ENCODE results near the gene C19orf38.

The C19orf38 gene

DNA sequence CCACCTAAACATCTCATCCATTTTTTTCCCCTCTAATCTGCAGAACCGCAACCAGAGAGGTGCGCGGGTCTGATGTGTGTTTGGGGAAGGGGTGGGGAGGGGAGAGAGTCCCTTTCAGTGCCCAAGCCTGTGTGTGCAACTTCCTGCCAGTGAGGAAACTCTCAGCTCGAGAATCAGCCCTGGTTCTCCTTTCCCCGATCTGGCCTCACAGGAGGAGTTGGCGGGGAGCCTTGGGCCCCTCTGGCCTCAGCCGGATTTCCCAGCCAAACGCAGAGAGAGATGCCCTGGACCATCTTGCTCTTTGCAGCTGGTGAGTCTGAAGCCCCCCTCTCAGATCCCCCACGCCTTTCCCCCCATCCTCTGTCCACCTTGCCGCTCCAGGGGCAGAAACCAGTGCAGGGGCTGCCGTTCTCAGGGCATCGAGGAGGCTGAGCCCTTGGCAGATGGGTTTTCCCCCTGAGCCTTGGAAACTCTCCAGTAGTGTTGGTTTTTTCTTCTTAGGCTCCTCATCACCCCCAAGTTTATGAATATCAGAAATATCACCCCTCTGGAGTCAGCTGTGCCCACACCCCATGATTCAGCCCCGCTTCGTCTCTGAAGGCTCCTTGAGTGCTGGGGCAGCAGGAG is at the start of gene C19orf38:
Gene C19orf38, plus strand, starts transcription at position 186 of the 627 bp plus-strand sequence. Its CDS starts 94 bp downstream, at position 280.
- H3K36me3 ChIP-seq (ENCODE audit: control insufficient read depth in 5 of 5, insufficient read depth in 5 of 5, low read length in 5 of 5) = no peaks in the 10 kb centered on the region
- no peak within 1 kb of the TSS for H3K27ac ChIP-seq (ENCODE audit: low read depth, low read length)
- peaks cover 0 to 5% (median 0%) of the 10 kb centered on the region in 5 donors for H3K4me1 ChIP-seq (ENCODE audit: control insufficient read depth in 5 of 5, insufficient read depth in 5 of 5, low read length in 5 of 5)
- H3K4me3 ChIP-seq (ENCODE audit: low read depth in 1 of 5, low read length in 5 of 5) = peak within 1 kb of the TSS in 1 of 5 donors; percentile 30
- peak within 1 kb of the TSS in 2 of 5 donors; percentile 37 to 39 for H3K9ac ChIP-seq (ENCODE audit: low read length in 5 of 5)
- H3K27me3 ChIP-seq (ENCODE audit: control insufficient read depth in 5 of 5, insufficient read depth in 4 of 5, low read length in 5 of 5) = peaks cover 0 to 7% (median 6%) of the 10 kb centered on the region in 5 donors
- peaks cover 0 to 9% (median 4%) of the 10 kb centered on the region in 5 donors for H3K9me3 ChIP-seq (ENCODE audit: control insufficient read depth in 5 of 5, low read length in 5 of 5)

DNA sequence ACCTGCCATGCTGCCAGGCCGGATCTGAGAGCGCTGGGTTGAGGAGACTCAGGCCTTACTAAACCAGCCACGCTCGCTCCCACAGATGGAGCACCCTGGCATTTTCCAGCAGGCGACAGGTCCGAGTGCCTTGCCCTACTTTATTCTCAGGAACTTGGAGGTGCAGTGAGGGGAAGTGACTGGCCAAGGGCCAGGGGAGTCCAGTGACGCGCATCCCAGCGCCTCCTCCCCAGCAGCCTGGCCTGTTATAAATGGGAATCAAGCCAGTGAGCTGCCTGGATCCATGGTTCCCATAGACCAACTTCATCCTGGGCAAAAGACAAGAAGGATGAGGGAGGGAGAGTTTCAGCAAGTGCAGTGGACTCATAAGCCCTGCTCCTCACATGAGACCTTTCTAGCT is 47.7 kb upstream of the C19orf38 start:
- H3K4me3 ChIP-seq (ENCODE audit: low read depth in 1 of 5, low read length in 5 of 5) = no peak overlapping the region
- H3K4me1 ChIP-seq (ENCODE audit: control insufficient read depth in 5 of 5, insufficient read depth in 5 of 5, low read length in 5 of 5) = peaks cover 0 to 3% (median 0%) of the 10 kb centered on the region in 5 donors
- peaks cover 3 to 96% (median 88%) of the 10 kb centered on the region in 5 donors for H3K36me3 ChIP-seq (ENCODE audit: control insufficient read depth in 5 of 5, insufficient read depth in 5 of 5, low read length in 5 of 5)
- H3K27ac ChIP-seq (ENCODE audit: low read depth, low read length) = no peak overlapping the region
- H3K27me3 ChIP-seq (ENCODE audit: control insufficient read depth in 5 of 5, insufficient read depth in 4 of 5, low read length in 5 of 5) = no peaks in the 10 kb centered on the region
- H3K9me3 ChIP-seq (ENCODE audit: control insufficient read depth in 5 of 5, low read length in 5 of 5) = no peaks in the 10 kb centered on the region
- H3K9ac ChIP-seq (ENCODE audit: low read length in 5 of 5) = no peak overlapping the region

- no peak overlapping the region for H3K27ac ChIP-seq (ENCODE audit: low read depth, low read length)
- peaks cover 3 to 85% (median 76%) of the 10 kb centered on the region in 5 donors for H3K36me3 ChIP-seq (ENCODE audit: control insufficient read depth in 5 of 5, insufficient read depth in 5 of 5, low read length in 5 of 5)
Observed at GRCh38 chr19:10802479-10802878, 45.7 kb upstream of the C19orf38 start.

DNA sequence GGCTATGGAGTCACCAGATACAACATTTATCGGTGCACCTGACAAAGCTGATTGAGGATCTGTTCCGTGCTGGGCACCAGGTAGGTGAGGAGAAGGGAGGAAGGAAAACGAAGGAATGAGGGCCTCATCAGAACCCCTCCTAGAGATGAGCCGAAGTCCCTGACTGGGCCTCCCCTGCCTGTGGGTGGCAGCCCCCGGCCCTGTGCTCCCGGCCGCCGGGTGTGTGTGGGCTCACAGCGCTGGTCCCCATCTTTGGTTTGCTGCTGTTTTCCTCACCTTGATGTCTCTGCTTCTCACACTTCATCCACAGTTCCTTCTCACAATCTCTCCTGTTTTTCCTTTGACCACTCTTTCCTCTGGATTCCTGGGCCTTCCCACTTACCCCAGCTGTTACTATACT is 45.0 kb upstream of the C19orf38 start:
- H3K27ac ChIP-seq (ENCODE audit: low read depth, low read length) = no peak overlapping the region
- no peak overlapping the region for H3K9ac ChIP-seq (ENCODE audit: low read length in 5 of 5)
- no peaks in the 10 kb centered on the region for H3K27me3 ChIP-seq (ENCODE audit: control insufficient read depth in 5 of 5, insufficient read depth in 4 of 5, low read length in 5 of 5)
- no peak overlapping the region for H3K4me3 ChIP-seq (ENCODE audit: low read depth in 1 of 5, low read length in 5 of 5)
- H3K4me1 ChIP-seq (ENCODE audit: control insufficient read depth in 5 of 5, insufficient read depth in 5 of 5, low read length in 5 of 5) = peaks cover 0 to 3% (median 0%) of the 10 kb centered on the region in 5 donors
- H3K36me3 ChIP-seq (ENCODE audit: control insufficient read depth in 5 of 5, insufficient read depth in 5 of 5, low read length in 5 of 5) = peaks cover 3 to 83% (median 69%) of the 10 kb centered on the region in 5 donors
- no peaks in the 10 kb centered on the region for H3K9me3 ChIP-seq (ENCODE audit: control insufficient read depth in 5 of 5, low read length in 5 of 5)

More at GRCh38 chr19:10802479-10802878, 45.7 kb upstream of the C19orf38 start:
- Histone ChIP-seq H3K4me1 (ENCODE audit: control insufficient read depth in 5 of 5, insufficient read depth in 5 of 5, low read length in 5 of 5) (peaks cover 0 to 3% (median 0%) of the 10 kb centered on the region in 5 donors), H3K9me3 (ENCODE audit: control insufficient read depth in 5 of 5, low read length in 5 of 5) (no peaks in the 10 kb centered on the region), H3K4me3 (ENCODE audit: low read depth in 1 of 5, low read length in 5 of 5) (no peak overlapping the region), H3K27me3 (ENCODE audit: control insufficient read depth in 5 of 5, insufficient read depth in 4 of 5, low read length in 5 of 5) (no peaks in the 10 kb centered on the region), H3K9ac (ENCODE audit: low read length in 5 of 5) (no peak overlapping the region)

- Histone ChIP-seq H3K36me3 (ENCODE audit: control insufficient read depth in 5 of 5, insufficient read depth in 5 of 5, low read length in 5 of 5) (peaks cover 3 to 81% (median 70%) of the 10 kb centered on the region in 5 donors), H3K27ac (ENCODE audit: low read depth, low read length) (no peak overlapping the region)
Observed at GRCh38 chr19:10805065-10805757, 43.0 kb upstream of the C19orf38 start.

DNA sequence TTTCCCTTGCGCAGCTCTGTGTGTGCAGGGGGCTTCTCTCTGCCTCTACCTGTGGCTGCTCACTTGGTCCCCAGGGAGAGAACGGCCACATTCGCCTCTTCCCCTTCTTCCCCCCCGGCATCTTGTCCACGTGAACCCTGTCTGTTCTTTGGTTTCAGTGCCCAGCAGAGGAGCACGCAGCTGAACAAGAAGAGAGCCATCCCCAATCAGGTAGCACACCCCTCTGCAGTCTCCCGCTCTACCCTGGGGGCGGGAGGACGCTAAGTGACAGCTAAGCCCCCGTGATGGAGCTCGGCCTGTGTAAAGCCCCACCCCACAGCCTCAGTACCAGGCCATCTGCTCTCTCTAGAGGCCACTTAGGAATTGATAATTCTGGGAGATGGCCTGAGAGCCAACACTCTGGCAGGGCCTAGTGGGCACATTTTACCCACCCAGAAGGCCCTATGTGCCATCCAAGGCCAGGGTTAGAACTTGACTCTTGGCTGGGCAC is 42.4 kb upstream of the C19orf38 start:
- Histone ChIP-seq H3K9me3 (ENCODE audit: control insufficient read depth in 5 of 5, low read length in 5 of 5) (no peaks in the 10 kb centered on the region), H3K9ac (ENCODE audit: low read length in 5 of 5) (no peak overlapping the region), H3K36me3 (ENCODE audit: control insufficient read depth in 5 of 5, insufficient read depth in 5 of 5, low read length in 5 of 5) (peaks cover 3 to 81% (median 70%) of the 10 kb centered on the region in 5 donors), H3K4me1 (ENCODE audit: control insufficient read depth in 5 of 5, insufficient read depth in 5 of 5, low read length in 5 of 5) (peaks cover 0 to 14% (median 3%) of the 10 kb centered on the region in 5 donors), H3K4me3 (ENCODE audit: low read depth in 1 of 5, low read length in 5 of 5) (no peak overlapping the region), H3K27ac (ENCODE audit: low read depth, low read length) (no peak overlapping the region), H3K27me3 (ENCODE audit: control insufficient read depth in 5 of 5, insufficient read depth in 4 of 5, low read length in 5 of 5) (no peaks in the 10 kb centered on the region)

More at GRCh38 chr19:10805065-10805757, 43.0 kb upstream of the C19orf38 start:
- Histone ChIP-seq H3K9me3 (ENCODE audit: control insufficient read depth in 5 of 5, low read length in 5 of 5) (no peaks in the 10 kb centered on the region), H3K4me1 (ENCODE audit: control insufficient read depth in 5 of 5, insufficient read depth in 5 of 5, low read length in 5 of 5) (peaks cover 0 to 14% (median 3%) of the 10 kb centered on the region in 5 donors), H3K9ac (ENCODE audit: low read length in 5 of 5) (no peak overlapping the region), H3K4me3 (ENCODE audit: low read depth in 1 of 5, low read length in 5 of 5) (no peak overlapping the region), H3K27me3 (ENCODE audit: control insufficient read depth in 5 of 5, insufficient read depth in 4 of 5, low read length in 5 of 5) (no peaks in the 10 kb centered on the region)

GRCh38 chr19:10808937-10809649 is 39.1 kb upstream of the C19orf38 start:
- H3K27ac ChIP-seq (ENCODE audit: low read depth, low read length) = no peak overlapping the region

GRCh38 chr19:10809651-10810285 is 38.4 kb upstream of the C19orf38 start:
- Histone ChIP-seq H3K27me3 (ENCODE audit: control insufficient read depth in 5 of 5, insufficient read depth in 4 of 5, low read length in 5 of 5) (no peaks in the 10 kb centered on the region), H3K9me3 (ENCODE audit: control insufficient read depth in 5 of 5, low read length in 5 of 5) (no peaks in the 10 kb centered on the region), H3K9ac (ENCODE audit: low read length in 5 of 5) (no peak overlapping the region), H3K27ac (ENCODE audit: low read depth, low read length) (no peak overlapping the region), H3K4me3 (ENCODE audit: low read depth in 1 of 5, low read length in 5 of 5) (no peak overlapping the region), H3K4me1 (ENCODE audit: control insufficient read depth in 5 of 5, insufficient read depth in 5 of 5, low read length in 5 of 5) (peaks cover 0 to 26% (median 13%) of the 10 kb centered on the region in 5 donors), H3K36me3 (ENCODE audit: control insufficient read depth in 5 of 5, insufficient read depth in 5 of 5, low read length in 5 of 5) (peaks cover 2 to 79% (median 61%) of the 10 kb centered on the region in 5 donors)

More at GRCh38 chr19:10808937-10809649, 39.1 kb upstream of the C19orf38 start:
- H3K4me3 ChIP-seq (ENCODE audit: low read depth in 1 of 5, low read length in 5 of 5) = no peak overlapping the region
- H3K27me3 ChIP-seq (ENCODE audit: control insufficient read depth in 5 of 5, insufficient read depth in 4 of 5, low read length in 5 of 5) = no peaks in the 10 kb centered on the region
- H3K4me1 ChIP-seq (ENCODE audit: control insufficient read depth in 5 of 5, insufficient read depth in 5 of 5, low read length in 5 of 5) = peaks cover 0 to 26% (median 11%) of the 10 kb centered on the region in 5 donors
- H3K9me3 ChIP-seq (ENCODE audit: control insufficient read depth in 5 of 5, low read length in 5 of 5) = no peaks in the 10 kb centered on the region
- H3K36me3 ChIP-seq (ENCODE audit: control insufficient read depth in 5 of 5, insufficient read depth in 5 of 5, low read length in 5 of 5) = peaks cover 3 to 80% (median 64%) of the 10 kb centered on the region in 5 donors
- no peak overlapping the region for H3K9ac ChIP-seq (ENCODE audit: low read length in 5 of 5)

- Histone ChIP-seq H3K4me1 (ENCODE audit: control insufficient read depth in 5 of 5, insufficient read depth in 5 of 5, low read length in 5 of 5) (peaks cover 2 to 41% (median 30%) of the 10 kb centered on the region in 5 donors), H3K9ac (ENCODE audit: low read length in 5 of 5) (no peak overlapping the region), H3K9me3 (ENCODE audit: control insufficient read depth in 5 of 5, low read length in 5 of 5) (peaks cover 0 to 2% (median 0%) of the 10 kb centered on the region in 5 donors), H3K36me3 (ENCODE audit: control insufficient read depth in 5 of 5, insufficient read depth in 5 of 5, low read length in 5 of 5) (peaks cover 0 to 80% (median 59%) of the 10 kb centered on the region in 5 donors), H3K4me3 (ENCODE audit: low read depth in 1 of 5, low read length in 5 of 5) (no peak overlapping the region), H3K27ac (ENCODE audit: low read depth, low read length) (no peak overlapping the region), H3K27me3 (ENCODE audit: control insufficient read depth in 5 of 5, insufficient read depth in 4 of 5, low read length in 5 of 5) (no peaks in the 10 kb centered on the region)
Observed at GRCh38 chr19:10811391-10812111, 36.7 kb upstream of the C19orf38 start.
